ENCODE measurements around the gene EML3. TPM values are rescaled to one million over a fixed set of nuclear protein-coding genes. Genes with fewer than 3 reads are reported as not detected.

The EML3 gene
- polyA plus RNA-seq, 2 of the 4 experiments (the other 2 are of a cell fraction): 15.2 to 27.2 TPM

GRCh38 chr11:62615521-62615920 lies 2.9 kb upstream of the EML3 start:
- WGBS (ENCODE audit: missing lambda C conversion rate): 94% methylated on average over 6 of the region's 7 CpGs
- no peak for ATAC-seq
- H3K27ac ChIP-seq: no peak overlapping the region
- peaks cover 33% of the 10 kb centered on the region for H3K4me1 ChIP-seq
- H3K9me3 ChIP-seq: no peaks in the 10 kb centered on the region
- H3K4me3 ChIP-seq: no peak overlapping the region
- DNase-seq (ENCODE audit: low read depth in 1 of 2, low spot score in 1 of 2): no peak
- ChIA-PET CTCF (interaction anchor here (1.1 kb wide), 1 partner anchor 24 kb away, joined by 3 read pairs; the partner anchor contains the start of gene TUT1), POLR2A (no interaction called here)
- FAIRE-seq: no peak
- H3K4me2 ChIP-seq: no peak overlapping the region
- no peak for TF ChIP-seq CHD2 (IDR thresholded peaks at IDR 0.05; ENCODE audit: low read length, partially characterized antibody)
- no peak for TF ChIP-seq HOXB13 (CRISPR knock-in tag; IDR thresholded peaks at IDR 0.05; ENCODE audit: low read depth)
- no peak for TF ChIP-seq FOSB (CRISPR knock-in tag; IDR thresholded peaks at IDR 0.05)
- TF ChIP-seq MAFK (IDR thresholded peaks at IDR 0.05; ENCODE audit: partially characterized antibody): no peak
- TF ChIP-seq GATA3 (IDR thresholded peaks at IDR 0.05; ENCODE audit: borderline replicate concordance): no peak
- no peak for TF ChIP-seq RARB (CRISPR knock-in tag; IDR thresholded peaks at IDR 0.05)

- FAIRE-seq: no peak
- H3K27ac ChIP-seq: peak overlapping the region in 1 of 2 experiments; percentile 98; a peak in 3 of 6 replicates
Observed at GRCh38 chr11:62614275-62614674, 1.7 kb upstream of the EML3 start.

More at GRCh38 chr11:62614275-62614674, 1.7 kb upstream of the EML3 start:
- ATAC-seq: no peak
- 80% methylated on average over 8 of the region's 8 CpGs for WGBS (ENCODE audit: missing lambda C conversion rate)
- H3K4me2 ChIP-seq: no peak overlapping the region
- CTCF ChIA-PET: interaction anchor here (1.1 to 4.1 kb wide), 3 partner anchors 8 to 219 kb away, joined by 4 to 48 read pairs (median 5); partner anchors contain the start of genes B3GAT3, C11orf98 and CSKMT
- H3K4me3 ChIP-seq: no peak overlapping the region
- POLR2A ChIA-PET: interaction anchor here (0.6 kb wide), 1 partner anchor 257 kb away, joined by 4 read pairs; no protein-coding TSS in a partner anchor
- TF ChIP-seq BCL3 (IDR thresholded peaks at IDR 0.05) (no peak), TP53 (CRISPR knock-in tag; IDR thresholded peaks at IDR 0.05) (no peak), HOXB13 (CRISPR knock-in tag; IDR thresholded peaks at IDR 0.05; ENCODE audit: low read depth) (no peak), HDAC2 (IDR thresholded peaks at IDR 0.05) (no peak), MYC (IDR thresholded peaks at IDR 0.05; ENCODE audit: borderline replicate concordance, low read length) (no peak), EHMT2 (IDR thresholded peaks at IDR 0.05; ENCODE audit: low read depth) (no peak), CTCF (IDR thresholded peaks at IDR 0.05) (no peak), ESRRA (IDR thresholded peaks at IDR 0.05; ENCODE audit: borderline replicate concordance, low read length) (no peak), PBX3 (IDR thresholded peaks at IDR 0.05) (no peak), CHD2 (IDR thresholded peaks at IDR 0.05; ENCODE audit: low read length, partially characterized antibody) (no peak), CBX8 (IDR thresholded peaks at IDR 0.05) (no peak)
- TF ChIP-seq, protein P1, sequence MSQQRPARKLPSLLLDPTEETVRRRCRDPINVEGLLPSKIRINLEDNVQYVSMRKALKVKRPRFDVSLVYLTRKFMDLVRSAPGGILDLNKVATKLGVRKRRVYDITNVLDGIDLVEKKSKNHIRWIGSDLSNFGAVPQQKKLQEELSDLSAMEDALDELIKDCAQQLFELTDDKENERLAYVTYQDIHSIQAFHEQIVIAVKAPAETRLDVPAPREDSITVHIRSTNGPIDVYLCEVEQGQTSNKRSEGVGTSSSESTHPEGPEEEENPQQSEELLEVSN (IDR thresholded peaks at IDR 0.05; ENCODE audit: borderline replicate concordance, low read depth): no peak
- TF ChIP-seq, protein P2, sequence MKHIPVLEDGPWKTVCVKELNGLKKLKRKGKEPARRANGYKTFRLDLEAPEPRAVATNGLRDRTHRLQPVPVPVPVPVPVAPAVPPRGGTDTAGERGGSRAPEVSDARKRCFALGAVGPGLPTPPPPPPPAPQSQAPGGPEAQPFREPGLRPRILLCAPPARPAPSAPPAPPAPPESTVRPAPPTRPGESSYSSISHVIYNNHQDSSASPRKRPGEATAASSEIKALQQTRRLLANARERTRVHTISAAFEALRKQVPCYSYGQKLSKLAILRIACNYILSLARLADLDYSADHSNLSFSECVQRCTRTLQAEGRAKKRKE (CRISPR knock-in tag; IDR thresholded peaks at IDR 0.05; ENCODE audit: low read depth): no peak
- no peak for DNase-seq (ENCODE audit: low read depth in 1 of 2, low spot score in 1 of 2)
- H3K9me3 ChIP-seq: no peaks in the 10 kb centered on the region
- peaks cover 29% of the 10 kb centered on the region for H3K4me1 ChIP-seq

Measured in A549 (cell line).